TTC549 (cell line): ENCODE data around the gene ORC1.
"Not testable (repeated sequence)": the region's sequence is repeated elsewhere in the genome, so short reads cannot be mapped to it uniquely, and the experiment has no call there.

Experiments used
- FAIRE-seq: peaks from 2 replicates; lab custom pipeline; 2012; peaks lifted over from hg19 to GRCh38; lab: Jason Lieb, UNC

Gene ORC1

DNA sequence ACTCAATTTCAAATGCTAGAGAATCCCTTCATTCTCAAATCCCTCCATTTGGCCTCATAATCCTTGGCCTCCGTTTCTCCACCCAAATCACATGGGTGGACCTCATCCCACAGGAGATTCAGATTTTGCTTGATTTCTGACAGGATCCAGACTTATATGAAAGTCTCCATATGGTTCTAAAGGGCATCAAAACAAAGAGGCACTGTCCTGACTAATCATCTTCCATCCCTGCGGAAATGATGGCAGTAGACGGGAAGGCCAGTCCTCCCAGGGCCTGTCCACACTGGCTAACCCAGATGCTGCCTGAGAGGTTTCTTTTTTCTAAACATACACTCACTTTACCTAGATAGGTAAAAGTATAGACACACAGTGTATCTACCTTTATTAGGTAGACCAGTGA, 18.8 kb downstream of the ORC1 start:
- FAIRE-seq, result no peak

DNA sequence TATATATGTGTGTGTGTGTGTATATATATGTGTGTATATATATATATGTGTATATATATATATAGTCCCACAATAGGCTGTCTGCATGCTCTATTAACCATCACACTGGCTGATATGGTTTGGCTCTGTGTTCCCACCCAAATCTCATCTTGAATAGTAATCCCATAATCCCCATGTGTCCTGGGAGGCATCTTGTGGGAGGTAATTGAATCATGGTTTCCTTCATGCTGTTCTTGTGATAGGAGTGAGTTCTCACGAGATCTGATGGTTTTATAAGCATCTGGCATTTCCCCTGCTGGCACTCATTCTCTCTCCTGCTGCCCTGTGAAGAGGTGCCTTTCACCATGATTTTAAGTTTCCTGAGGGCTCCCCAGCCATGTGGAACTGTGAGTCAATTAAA, 34.4 kb downstream of the ORC1 start:
- not testable (repeated sequence) for FAIRE-seq

DNA sequence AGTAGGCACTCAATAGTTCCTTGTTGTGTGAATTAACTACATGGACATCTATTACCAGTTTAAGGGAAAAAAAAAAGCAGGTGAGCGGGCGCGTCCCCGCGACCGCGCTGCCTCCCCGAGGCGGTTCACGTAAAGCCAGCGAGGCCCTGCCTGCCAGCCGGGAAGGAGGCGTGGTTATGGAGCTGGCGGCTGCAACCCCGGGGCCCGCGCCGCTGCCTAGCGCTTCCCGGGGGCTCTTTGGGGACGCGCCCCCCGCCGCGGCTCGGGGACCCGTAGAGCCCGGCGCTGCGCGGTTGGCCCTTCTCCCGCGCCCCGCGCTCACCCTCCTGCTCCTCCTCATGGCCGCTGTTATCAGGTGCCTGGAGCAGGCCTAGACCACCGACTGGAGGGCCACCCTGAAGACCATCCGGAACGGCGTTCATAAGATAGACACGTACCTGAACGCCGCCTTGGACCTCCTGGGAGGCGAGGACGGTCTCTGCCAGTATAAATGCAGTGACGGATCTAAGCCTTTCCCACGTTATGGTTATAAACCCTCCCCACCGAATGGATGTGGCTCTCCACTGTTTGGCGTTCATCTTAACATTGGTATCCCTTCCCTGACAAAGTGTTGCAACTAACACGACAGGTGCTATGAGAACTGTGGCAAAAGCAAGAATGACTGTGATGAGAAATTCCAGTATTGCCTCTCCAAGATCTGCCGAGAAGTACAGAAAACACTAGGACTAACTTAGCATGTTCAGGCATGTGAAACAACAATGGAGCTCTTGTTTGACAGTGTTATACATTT, 35.6 kb downstream of the ORC1 start:
- FAIRE-seq, result no peak

DNA sequence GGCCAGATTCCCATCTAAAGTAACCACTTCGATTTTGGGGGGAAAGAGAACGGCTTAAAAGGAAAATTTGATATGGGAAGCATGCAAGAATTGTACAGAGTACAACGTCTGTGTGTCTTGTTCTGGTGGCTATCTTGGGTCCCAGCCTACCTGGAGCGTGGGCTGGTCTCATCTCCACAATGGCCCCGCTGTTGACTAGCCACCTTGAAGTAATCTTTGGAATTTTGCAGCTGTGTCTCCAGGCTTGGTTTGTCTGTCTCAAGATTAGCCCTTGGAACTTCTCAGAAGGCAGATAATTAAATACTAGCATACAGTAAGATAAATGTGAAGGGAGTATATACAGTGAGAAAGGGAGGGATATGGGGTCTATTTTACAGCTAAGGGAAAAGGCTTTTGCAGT, 37.0 kb downstream of the ORC1 start:
- no peak for FAIRE-seq

DNA sequence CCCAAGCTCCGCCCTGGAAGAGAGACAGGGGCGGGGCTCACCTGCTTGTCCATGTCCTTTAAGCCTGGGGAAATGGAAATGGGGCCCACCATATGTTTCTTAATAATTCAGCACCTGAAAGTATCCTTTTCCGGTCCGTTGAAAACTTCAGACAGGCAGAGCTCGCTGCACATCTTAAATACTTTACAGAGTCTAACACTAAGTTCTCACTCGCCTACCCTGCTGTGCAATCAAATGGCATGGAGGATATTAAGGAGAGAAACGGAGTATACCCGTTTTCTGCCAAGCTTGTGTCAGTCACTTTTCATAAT, 37.8 kb downstream of the ORC1 start:
- FAIRE-seq, result no peak

DNA sequence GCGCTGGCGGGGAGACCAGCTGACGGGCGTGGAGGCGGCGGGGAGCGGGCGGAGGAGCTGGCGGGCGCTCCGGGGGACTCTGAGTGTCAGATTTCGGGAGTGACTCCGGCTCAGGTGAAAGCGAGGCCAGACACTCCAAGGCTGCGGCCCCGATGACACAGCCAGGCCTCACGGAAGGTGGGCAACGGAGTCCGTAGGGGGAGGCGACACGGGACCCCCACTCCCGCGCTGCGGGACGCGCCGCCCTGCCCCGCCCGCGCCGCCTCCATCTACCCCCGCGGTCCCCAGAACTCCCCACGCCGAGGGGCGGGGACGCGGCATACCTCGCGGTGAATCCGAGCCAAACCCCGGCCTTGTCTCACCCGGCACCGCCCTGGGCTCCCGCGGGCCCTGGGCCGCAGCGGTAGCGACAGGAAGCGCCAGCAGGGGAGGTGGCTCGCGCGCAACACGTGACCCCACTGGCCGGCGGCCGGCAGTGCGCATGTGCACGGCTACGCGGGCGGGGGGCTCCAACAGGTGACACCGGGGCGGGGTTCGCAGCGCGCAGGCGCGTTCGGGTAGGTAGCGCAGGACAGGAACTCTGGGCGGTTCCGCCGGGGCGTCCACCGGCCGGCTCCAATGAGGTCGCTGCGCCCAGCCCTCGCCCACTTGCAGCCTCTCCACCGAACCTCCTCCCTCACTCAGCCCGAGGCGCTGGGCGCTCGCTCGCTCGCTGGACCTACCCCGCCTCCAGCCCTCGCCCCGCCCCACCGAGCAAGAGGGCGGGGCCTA, 38.3 kb downstream of the ORC1 start, which contains the start of gene CC2D1B:
CC2D1B (minus strand) TSS at position 460 of the 771 bp plus-strand sequence. CDS start 1,585 bp downstream, outside the sequence.
- peak; percentile 67 for FAIRE-seq

DNA sequence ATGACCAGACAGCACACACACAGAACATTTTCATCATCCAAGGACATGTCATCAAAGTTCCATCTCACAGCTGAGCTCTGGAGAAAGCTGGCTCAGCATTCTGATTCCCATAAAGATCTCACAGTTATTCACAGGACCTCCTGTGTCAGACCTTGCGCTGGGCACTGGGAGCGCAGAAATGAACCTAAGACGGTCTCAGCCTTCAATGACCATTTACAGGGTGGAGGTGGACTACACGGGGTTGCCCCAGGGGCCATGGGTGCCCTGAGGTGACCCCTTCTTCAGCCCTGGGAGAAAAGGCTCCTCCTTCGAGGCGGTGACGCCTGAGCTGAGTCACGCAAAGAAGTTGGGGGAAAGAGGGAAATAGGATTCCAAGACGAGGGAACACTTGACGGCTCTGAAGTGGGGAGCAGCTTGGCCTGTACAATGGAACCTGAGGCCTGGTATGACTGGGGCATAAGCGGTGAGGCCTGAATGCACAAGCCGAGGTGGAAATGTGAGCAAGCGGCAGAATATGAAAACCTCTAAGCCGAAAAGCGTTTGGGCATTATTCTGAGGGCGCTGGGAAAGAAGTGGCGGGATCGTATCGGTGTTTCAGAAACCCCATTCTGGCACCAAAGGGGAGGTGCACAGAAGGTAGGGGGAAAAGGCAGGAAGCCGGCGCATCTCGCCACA, 39.0 kb downstream of the ORC1 start:
- no peak for FAIRE-seq

DNA sequence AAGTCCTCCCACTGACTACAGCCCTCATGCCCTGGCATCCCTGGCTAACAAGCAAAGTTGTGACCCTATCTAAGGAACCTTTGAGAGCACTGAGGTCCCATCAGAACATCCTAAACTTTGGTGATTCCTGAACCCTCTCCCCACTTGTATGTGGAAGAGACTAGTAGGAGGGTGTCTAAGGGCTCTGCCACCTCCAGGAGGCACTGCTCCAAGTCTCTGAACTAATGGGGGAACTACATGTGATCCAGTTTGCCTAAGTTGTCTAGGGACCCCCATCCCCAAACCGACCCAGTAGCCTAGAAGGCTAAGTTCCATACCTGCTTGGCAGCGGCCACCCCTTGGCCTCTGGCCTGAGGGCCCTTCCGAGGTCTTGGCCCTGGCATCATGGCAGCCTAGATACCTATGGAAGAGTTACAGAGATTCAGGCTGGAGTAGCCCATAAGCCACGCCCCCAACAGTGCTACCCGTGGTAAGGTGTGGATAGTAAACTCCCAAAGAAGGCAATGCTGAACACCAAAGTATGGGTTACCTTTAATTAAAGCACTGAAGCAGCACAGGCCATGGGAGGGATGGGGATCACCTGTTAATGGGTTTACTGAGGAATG, 39.9 kb downstream of the ORC1 start:
- FAIRE-seq, result no peak

DNA sequence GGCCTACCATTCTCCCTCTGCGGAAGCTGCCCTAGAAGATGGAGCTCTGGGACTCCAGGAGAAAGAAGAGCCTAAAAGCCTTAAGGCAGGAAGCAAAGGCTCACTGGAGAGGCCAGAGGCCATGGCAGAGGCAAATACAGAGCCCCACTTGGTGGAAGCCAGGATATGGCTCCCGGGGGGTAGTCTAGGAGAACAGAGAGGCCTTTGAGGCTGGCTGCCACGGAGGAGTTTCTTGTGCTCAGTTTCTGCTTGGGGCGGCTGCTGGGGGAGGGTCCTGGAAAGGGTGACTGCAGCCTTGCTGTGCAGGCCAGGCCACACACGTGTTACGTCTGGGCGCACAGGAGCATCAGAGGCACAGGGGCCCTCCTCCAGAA, 43.6 kb downstream of the ORC1 start:
- FAIRE-seq, result no peak

DNA sequence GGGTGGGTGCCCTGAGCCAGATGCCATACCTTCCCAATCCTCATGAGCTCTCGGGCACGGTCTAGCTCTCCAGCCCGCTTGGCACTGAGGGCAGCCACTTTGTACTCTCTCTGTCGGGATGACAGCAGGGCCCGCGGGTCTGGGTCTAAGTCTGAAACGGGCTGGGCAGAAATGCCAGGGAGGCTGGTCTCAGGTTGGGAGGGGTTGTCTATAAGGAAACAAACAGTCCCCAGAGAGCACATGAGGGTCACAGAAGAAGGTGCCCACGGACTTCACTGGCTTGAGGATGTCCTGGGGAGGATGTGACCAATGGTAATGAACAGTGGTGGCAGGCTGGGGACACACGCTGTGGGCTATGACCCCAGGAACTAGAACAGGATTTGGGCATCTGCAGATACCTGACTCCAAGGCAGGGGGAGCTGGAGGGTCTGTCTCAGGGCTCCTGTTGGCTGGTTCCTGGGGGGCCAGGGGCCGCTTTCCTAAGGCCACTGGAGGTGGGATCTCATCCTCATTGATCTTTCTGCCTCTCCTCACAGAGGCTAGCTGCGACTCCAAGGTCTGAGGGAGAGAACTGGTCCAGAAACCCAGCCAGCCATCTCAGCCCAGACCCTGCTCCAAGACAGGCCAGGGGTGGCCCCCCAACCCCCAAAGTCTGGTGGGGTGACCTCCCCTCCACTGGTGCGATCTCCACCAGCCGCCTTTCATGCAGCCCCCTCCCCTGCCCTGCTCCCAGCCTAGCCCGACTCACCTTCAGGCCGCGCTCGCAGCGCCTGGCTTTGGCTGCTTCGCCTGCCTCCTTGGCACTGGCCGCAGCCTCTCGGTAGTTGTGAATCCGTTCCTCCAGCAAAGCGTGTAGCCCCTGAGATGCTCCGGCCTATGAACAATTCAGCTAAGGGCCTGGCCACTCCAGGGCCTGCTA, 44.3 kb downstream of the ORC1 start:
- FAIRE-seq, result no peak

DNA sequence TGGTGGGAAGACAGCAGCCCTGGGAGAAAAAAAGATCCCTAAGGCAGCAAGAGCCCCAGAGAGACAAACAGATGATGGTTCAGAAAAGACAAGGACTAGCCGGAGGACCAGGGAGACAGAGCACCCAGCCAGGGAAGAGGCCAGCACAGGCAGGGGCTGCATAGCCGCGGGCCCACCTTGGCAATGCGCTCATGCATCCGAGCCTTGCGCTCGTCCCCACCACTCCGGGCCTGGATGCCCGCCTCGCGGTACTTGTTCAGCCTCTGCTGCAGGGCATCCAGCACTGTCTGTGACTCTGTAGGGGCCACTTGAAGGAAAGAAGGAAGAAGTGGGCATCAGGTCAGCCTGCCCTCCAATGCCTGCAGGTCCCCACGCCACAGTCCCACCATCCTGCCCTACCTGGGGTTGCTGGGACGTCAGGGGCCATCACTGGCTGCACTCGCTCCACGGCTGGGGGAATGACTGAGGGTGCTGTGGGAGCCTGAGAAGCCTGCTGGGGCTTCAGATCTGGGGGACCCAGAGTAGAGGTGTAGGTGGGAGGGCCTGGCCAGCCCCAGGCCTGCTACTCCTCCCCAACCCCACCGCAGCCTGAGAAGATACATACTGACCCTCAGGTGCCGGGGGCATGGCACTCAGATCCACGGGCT, 45.2 kb downstream of the ORC1 start:
- no peak for FAIRE-seq

DNA sequence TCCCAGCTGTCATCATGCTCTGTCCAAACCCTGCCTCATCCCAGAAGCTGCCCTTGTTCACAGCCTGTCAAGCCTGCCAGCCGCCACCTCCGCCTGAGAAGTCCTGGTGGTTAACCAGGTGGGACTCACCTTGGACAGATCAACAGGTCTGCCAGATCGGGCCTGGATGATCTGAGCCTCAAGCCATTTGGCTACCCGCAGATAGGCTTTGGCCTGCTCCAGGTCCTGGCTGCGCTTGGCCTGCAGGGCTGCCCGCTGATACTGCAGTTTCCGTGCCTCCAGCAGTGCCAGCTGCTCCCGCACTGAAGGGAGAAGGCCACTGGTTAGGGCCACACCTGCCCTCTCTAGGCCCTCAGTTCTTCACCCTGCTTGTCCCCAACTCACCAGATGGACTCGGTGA, 46.8 kb downstream of the ORC1 start:
- no peak for FAIRE-seq

DNA sequence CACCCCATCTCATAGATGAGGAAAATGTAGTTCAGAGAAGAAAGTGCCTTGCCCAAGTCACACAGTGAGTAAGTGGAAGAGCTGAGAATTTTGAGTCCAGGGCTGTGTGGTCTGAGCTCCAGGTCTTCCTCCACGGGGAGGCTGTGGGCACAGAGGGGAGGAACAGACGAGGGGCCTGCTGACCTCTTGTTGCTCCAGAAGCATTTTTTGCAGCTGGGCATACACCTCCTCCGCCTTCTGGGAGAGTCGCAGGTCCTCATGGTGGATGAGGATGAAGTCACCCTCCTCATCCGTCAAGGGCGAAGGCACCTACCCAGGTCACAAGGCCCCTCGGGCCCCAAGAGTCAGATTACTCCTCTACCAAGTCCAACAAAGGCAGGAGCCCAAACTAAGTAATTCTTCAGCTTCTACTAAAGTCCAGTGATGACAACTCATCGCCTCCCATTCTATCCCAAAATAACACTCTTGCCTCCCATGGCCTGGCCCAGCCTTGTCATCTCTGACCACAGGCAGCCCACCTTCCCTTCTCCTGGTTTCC, 47.3 kb downstream of the ORC1 start:
- FAIRE-seq, result no peak

DNA sequence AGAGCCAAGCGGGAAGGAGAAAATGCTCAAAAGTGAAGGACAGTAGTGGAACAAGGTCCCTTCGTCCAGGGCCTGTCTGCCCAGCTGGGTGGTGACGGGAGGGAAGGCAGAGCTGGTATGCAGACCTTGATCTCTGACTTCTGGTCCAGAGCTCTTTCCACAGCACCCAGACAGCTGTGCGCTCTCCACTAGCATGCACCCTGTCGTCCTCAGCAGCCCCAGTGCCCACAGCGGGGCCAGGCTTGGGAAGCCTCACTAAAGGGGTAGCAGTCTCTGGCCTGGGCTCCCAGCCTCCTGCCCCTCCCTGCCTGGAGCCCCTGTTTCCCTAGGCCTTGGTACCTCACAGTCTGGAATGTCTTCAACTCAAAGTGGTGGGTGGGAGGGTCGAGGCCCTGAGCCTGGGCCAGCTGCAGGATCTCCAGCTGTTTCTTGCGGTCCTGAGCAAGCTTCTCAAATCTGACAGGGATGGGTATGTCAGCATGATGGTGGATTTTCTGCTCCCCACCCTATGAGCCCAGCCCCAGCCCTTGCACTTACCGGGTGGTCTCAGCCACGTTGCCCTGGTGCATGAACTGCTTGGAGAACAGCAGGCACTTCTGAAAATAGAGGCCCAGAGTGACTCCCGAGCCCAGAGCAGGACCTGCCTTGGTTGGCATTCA, 48.2 kb downstream of the ORC1 start:
- FAIRE-seq, result no peak

DNA sequence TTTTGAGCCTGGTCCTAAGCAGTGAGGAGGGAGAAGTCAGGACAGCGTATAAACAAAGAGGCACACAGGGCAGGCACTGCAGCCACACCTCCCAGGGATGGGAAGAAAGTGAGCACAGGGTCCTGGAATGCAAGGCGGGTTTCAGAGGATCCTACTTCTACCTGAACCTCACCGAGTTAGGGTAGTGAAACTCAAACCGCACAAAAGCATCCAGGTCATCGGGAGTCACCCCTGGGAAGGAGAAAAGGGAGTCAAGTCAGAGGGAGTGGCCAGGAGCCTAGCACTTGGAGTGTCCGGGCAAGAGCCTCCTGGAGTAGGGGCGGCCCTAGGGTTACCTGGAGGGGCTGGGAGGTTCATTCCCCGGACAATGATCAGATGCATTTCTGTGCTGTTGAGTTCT, 48.8 kb downstream of the ORC1 start:
- FAIRE-seq, result no peak

DNA sequence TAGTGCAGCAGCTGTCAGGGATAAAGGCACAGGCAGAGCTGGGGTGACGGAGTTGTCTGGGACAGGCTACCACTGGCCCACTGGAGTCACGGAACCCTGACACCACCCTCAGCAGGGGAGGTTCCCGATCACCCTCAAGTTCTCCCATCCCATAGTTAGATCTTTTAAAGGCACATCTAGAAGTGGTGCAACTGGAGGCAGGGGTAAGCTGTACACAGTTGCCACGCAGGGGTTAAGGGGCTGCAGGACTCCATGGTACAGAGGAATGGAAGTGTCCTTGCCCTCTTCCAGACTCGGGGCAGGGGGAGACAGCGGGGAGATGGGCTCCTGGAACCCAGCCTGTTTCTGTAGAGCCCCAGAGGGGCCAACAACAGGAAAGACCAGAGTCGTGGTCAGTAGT, 51.5 kb downstream of the ORC1 start:
- no peak for FAIRE-seq

DNA sequence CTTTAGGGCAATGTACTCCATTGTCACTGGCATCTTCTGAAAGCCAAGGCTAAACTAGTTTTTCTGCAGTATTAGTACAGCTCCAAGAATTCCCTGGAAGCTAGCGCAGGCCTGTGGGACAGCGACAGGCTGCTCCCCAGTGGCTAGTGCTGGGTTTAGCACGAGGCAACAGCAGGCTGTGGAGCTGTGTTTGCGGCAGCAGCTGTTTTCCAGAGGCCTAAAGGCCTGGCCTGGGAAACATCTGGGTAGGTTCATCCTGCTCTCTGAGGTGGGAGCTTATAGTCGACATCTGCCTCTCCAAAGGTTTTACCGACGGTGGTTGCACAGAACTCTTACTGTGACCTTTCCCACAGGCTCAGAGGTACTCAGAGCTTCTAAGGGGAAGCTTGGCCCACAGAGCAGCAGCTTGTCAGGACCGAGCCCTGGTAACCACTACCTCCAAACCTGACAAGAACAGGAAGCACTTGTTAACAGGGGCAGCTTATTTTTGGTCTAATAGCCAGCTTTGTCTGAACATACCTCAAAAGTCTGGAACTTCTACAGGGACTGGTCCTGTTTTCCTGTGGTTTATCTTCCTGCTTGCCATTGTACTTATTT, 55.4 kb downstream of the ORC1 start:
- no peak for FAIRE-seq

DNA sequence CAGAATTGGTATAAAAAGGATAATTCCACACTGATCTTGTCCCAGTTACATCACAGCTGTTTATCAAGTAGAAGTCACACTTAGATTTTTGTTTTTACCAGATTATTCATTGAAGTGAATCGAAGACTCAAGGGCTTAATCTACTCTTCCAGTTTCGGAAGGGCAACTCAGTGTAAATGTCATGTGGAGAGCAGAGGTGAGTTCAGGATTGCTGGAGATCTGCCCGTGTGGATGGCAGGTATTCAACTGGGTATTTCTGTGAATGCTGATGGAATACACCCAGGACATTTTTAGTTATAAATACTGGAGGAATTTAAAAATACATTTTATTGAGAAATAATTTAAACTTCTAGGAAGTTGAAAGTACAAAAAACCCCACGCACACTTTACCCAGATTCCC, 57.6 kb downstream of the ORC1 start:
- no peak for FAIRE-seq

DNA sequence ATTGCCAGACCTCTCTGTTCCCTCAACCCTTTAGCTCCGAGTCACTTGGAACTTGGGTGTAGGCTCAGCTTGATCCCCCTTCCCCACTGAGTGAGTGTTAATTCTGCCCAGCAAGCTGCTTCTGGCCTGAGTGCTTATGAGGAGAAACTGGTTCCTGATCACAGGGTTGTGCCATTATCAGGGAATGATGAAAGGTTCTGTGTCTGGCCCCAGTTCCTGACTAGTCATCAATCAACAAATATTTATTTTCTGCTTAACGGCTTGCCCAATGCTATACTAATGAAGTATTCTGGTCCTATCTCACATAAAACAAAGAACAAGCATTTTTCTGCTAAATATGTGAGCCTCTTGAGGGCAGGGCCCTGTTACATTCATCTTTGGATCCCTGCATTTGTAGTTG, 59.0 kb downstream of the ORC1 start:
- no peak for FAIRE-seq

DNA sequence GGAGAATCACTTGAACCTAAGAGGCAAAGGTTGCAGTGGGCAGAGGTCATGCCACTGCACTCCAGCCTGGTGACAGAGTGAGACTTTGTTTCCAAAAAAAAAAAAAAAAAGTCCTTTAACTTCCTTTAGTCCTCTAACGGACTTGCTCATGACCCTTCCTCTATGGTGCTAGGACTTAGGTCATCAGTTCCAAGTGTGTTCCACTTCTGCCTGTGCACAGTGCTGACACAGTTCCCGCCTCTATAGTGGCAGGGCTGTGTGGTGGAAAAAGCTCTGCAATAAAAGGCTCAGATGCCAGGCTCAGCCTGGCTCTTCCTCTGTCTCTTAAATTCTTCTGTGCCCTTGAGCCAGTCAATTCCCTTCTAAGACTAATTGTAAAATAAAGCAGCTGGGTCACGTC, 60.2 kb downstream of the ORC1 start:
- FAIRE-seq, result no peak
